DND-41 (cell line): ENCODE results near the gene TMEM126B.

Source experiments
- CTCF ChIP-seq: IDR thresholded peaks from 2 replicates; pipeline ENCODE4 v1.5.1; 2012; ENCODE audit warnings: borderline replicate concordance, low read length, moderate library complexity, mild to moderate bottlenecking; ENCODE audit not compliant: poor library complexity, severe bottlenecking; ENCODE audit errors: extremely low read depth
- EZH2 ChIP-seq: IDR thresholded peaks from 3 replicates; pipeline ENCODE4 v1.6.1; 2012; ENCODE audit warnings: borderline replicate concordance, low read depth, mild to moderate bottlenecking, moderate library complexity, low read length, inconsistent platforms; ENCODE audit not compliant: severe bottlenecking

DNA sequence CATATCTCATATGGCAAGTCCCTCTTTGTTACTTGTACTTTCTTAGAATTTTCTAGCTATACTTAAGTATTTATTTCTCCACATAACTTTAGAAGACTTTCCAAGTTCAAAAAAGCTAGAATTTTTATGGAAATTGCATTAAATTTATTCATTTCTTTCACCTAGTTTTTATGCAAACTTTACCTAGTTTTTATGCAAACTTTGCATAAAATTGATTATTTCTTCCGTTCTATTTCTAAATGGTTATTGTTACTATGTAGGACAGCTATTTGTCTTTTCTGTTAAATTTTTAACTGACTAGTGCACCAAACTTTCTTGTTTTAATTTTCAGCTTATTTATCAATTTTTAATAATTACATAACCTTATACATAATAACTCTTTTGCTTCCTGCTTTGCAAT is 39.8 kb downstream of the TMEM126B start:
- no peak for TF ChIP-seq CTCF
- TF ChIP-seq EZH2, result no peak
